Suprapubic skin (tissue), 4 donors: Measurements from ENCODE around the gene DPAGT1. TPM values are rescaled to one million over a fixed set of nuclear protein-coding genes. Genes with fewer than 3 reads are reported as not detected.

Experiments
- DNase-seq, 2 donors: peaks; one replicate each; pipeline ENCODE4 v3.0.0-alpha.2; 2019; ENCODE audit warnings: low spot score in 2 of 2
- H3K27ac ChIP-seq: fragments of 200-600 bp; sonication (generic); one replicate; pipeline ENCODE4 v1.5.1; 2019
- H3K27me3 ChIP-seq: fragments of 200-600 bp; sonication (generic); one replicate; pipeline ENCODE4 v1.5.1; 2019
- H3K36me3 ChIP-seq: fragments of 200-600 bp; sonication (generic); one replicate; pipeline ENCODE4 v1.5.1; 2019
- H3K4me1 ChIP-seq: fragments of 200-600 bp; sonication (generic); one replicate; pipeline ENCODE4 v1.5.1; 2019
- H3K4me3 ChIP-seq: fragments of 200-600 bp; sonication (generic); one replicate; pipeline ENCODE4 v1.5.1; 2019; ENCODE audit warnings: mild to moderate bottlenecking
- H3K9me3 ChIP-seq: fragments of 200-600 bp; sonication (generic); one replicate; pipeline ENCODE4 v1.5.1; 2019
- EP300 ChIP-seq: sonication (generic); formaldehyde crosslinking; IDR thresholded peaks from one replicate; pipeline ENCODE4 v1.6.1; 2017; ENCODE audit warnings: antibody characterized with exemption
- POLR2A ChIP-seq, 2 donors: fragments of 450-650 bp; IDR thresholded peaks; one replicate each; pipeline ENCODE4 v1.6.1; 2017; ENCODE audit warnings: antibody characterized with exemption in 2 of 2, mild to moderate bottlenecking in 2 of 2, moderate library complexity in 2 of 2
- POLR2AphosphoS5 ChIP-seq, 3 donors: sonication (generic); formaldehyde crosslinking; IDR thresholded peaks; one replicate each; pipeline ENCODE4 v1.6.1; 2017; ENCODE audit warnings: antibody characterized with exemption in 3 of 3
- whole genome bisulfite sequencing: methylation state at CpG from one replicate; pipeline ENCODE4 v1.1.5; 2018; 5-methylcytosine and 5-hydroxymethylcytosine counted together
- total RNA-seq, 4 donors: library from RNA; depleted of rRNA; stranded (reverse); fragments of >200 nt; gene quantifications; one replicate each; pipeline ENCODE4 v1.1.0, GENCODE V29; 2016
- TF ChIP-seq, protein P1 (sequence below), 2 donors: fragments of 200-600 bp in 1 of 2; fragments of 450-650 bp in 1 of 2; sonication (generic) in 1 of 2; IDR thresholded peaks; one replicate each; pipeline ENCODE4 v1.5.1; 2016 to 2019; ENCODE audit warnings: antibody characterized with exemption in 2 of 2, mild to moderate bottlenecking in 1 of 2, moderate library complexity in 1 of 2

DPAGT1 gene
- total RNA-seq, 4 donors from 2014 or later = 21.2 to 32.2 (median 26.9) TPM

DNA sequence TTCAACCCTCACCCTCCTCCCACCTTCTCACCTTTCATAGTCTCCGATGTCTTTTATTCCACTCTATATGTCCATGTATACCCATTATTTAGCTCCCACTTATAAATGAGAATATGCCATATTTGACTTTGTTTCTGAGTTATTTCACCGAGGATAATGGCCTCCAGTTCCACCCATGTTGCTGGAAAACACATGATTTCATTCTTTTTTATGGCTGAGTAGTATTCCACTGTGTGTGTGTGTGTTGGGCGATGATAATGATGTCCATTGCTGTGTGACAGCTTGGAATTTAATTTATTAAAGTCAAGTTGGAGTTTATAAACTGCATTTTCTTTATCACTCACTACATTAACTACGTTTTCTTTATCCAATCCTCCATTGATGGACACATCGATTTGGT lies 16.6 kb upstream of the DPAGT1 start:
- Histone ChIP-seq H3K9me3 (no peaks in the 10 kb centered on the region), H3K36me3 (peaks cover 29% of the 10 kb centered on the region), H3K27ac (no peak overlapping the region), H3K4me3 (no peak overlapping the region), H3K4me1 (peaks cover 22% of the 10 kb centered on the region), H3K27me3 (no peaks in the 10 kb centered on the region)
- no peak for TF ChIP-seq EP300
- TF ChIP-seq POLR2A (IDR thresholded peaks at IDR 0.05) = no peak
- TF ChIP-seq, protein P1, sequence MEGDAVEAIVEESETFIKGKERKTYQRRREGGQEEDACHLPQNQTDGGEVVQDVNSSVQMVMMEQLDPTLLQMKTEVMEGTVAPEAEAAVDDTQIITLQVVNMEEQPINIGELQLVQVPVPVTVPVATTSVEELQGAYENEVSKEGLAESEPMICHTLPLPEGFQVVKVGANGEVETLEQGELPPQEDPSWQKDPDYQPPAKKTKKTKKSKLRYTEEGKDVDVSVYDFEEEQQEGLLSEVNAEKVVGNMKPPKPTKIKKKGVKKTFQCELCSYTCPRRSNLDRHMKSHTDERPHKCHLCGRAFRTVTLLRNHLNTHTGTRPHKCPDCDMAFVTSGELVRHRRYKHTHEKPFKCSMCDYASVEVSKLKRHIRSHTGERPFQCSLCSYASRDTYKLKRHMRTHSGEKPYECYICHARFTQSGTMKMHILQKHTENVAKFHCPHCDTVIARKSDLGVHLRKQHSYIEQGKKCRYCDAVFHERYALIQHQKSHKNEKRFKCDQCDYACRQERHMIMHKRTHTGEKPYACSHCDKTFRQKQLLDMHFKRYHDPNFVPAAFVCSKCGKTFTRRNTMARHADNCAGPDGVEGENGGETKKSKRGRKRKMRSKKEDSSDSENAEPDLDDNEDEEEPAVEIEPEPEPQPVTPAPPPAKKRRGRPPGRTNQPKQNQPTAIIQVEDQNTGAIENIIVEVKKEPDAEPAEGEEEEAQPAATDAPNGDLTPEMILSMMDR (IDR thresholded peaks at IDR 0.05) = no peak
- TF ChIP-seq POLR2AphosphoS5 (IDR thresholded peaks at IDR 0.05) = no peak
- 94% methylated on average over 5 of the region's 5 CpGs for WGBS
- no peak for DNase-seq

DNA sequence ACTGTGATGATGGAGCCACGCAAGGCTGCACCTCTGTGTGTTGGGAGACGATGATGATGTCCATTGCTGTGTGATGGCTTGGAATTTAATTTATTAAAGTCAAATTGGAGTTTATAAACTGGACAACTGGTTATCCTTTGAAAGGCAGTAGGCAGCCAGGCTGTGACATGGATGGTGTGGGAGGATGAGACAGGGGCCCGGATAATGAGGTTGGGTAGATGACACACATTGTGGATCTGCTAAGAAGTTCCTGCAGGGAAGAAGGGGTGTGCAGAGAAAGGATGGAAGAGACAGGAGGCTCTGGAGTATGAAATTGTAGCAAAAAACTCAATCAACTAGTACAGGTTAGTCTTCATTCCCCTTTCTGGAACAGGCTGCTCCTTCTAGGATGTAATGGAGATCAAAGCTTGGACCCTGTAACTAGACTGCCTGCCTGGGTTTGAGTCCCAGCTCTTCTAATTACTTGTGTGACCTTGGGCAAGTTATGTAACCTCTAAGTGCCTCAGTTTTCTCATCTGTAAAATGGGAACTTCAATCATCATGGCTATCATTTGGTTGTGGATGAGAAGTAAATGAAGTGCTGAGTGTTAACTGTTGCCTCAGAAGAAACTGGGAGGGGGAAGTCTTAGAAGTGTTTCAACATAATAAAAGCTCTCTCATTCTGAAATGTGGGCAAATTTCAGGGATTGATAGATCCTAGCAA lies 15.5 kb upstream of the DPAGT1 start:
- Histone ChIP-seq H3K27ac (no peak overlapping the region), H3K36me3 (peaks cover 40% of the 10 kb centered on the region), H3K4me3 (no peak overlapping the region), H3K27me3 (no peaks in the 10 kb centered on the region), H3K9me3 (no peaks in the 10 kb centered on the region), H3K4me1 (peaks cover 12% of the 10 kb centered on the region)
- DNase-seq = no peak
- no peak for TF ChIP-seq POLR2AphosphoS5 (IDR thresholded peaks at IDR 0.05)
- TF ChIP-seq, protein P1 (IDR thresholded peaks at IDR 0.05) = no peak
- TF ChIP-seq EP300 = no peak
- WGBS = 94% methylated on average over 3 of the region's 3 CpGs

DNA sequence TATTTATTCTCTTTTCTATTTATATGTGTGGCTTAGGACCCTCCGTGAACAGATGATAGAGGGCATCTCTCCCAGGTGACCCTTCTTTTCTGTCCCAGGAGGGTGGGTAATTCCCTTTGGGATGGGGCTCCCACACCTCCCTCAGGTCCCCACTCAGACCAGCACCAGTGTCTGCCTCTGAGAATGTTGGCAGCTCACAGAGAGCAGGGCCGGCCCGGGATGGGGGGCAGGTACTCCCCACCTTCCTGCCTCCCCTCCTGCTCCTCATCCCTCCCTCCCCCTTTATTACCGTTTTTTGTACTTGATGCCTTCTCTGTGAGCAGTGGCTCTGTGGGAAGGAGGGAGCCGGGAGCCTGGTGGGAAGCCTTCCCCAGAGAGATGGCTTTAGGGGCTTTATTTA lies 14.9 kb upstream of the DPAGT1 start:
- H3K27me3 ChIP-seq = no peaks in the 10 kb centered on the region
- H3K27ac ChIP-seq = no peak overlapping the region
- peak in 1 of 2 donors; percentile 51 for DNase-seq
- no peak for TF ChIP-seq POLR2A (IDR thresholded peaks at IDR 0.05)
- TF ChIP-seq EP300 = no peak
- TF ChIP-seq POLR2AphosphoS5 (IDR thresholded peaks at IDR 0.05) = no peak
- TF ChIP-seq, protein P1 (IDR thresholded peaks at IDR 0.05) = no peak
- H3K4me3 ChIP-seq = no peak overlapping the region
- H3K9me3 ChIP-seq = no peaks in the 10 kb centered on the region
- peaks cover 9% of the 10 kb centered on the region for H3K4me1 ChIP-seq
- 83% methylated on average over 5 of the region's 5 CpGs for WGBS
- peaks cover 46% of the 10 kb centered on the region for H3K36me3 ChIP-seq

DNA sequence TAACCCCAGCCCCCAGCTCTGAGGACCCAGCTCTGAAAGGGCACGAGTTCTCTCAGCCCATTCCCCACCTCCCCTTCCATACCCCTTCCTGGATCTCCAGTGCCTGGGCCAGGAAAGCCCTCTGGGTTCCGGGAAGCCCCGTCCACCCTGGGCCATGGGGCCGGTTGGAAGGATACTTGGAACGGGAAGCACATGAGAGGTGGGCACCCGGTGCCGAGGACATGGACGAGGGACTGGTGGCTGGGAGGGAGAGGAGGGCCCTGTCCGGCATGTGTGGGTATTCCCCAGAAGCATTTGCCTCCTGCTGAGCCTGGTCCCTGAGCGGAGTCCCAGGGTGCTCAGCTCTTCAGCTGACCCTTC lies 14.6 kb upstream of the DPAGT1 start:
- no peaks in the 10 kb centered on the region for H3K9me3 ChIP-seq
- TF ChIP-seq, protein P1 (IDR thresholded peaks at IDR 0.05) = no peak
- TF ChIP-seq POLR2AphosphoS5 (IDR thresholded peaks at IDR 0.05) (no peak), EP300 (no peak), POLR2A (IDR thresholded peaks at IDR 0.05) (no peak)
- no peak overlapping the region for H3K27ac ChIP-seq
- peaks cover 9% of the 10 kb centered on the region for H3K4me1 ChIP-seq
- peaks cover 49% of the 10 kb centered on the region for H3K36me3 ChIP-seq
- 83% methylated on average over 10 of the region's 10 CpGs for WGBS
- H3K4me3 ChIP-seq = no peak overlapping the region
- DNase-seq = no peak
- H3K27me3 ChIP-seq = no peaks in the 10 kb centered on the region

DNA sequence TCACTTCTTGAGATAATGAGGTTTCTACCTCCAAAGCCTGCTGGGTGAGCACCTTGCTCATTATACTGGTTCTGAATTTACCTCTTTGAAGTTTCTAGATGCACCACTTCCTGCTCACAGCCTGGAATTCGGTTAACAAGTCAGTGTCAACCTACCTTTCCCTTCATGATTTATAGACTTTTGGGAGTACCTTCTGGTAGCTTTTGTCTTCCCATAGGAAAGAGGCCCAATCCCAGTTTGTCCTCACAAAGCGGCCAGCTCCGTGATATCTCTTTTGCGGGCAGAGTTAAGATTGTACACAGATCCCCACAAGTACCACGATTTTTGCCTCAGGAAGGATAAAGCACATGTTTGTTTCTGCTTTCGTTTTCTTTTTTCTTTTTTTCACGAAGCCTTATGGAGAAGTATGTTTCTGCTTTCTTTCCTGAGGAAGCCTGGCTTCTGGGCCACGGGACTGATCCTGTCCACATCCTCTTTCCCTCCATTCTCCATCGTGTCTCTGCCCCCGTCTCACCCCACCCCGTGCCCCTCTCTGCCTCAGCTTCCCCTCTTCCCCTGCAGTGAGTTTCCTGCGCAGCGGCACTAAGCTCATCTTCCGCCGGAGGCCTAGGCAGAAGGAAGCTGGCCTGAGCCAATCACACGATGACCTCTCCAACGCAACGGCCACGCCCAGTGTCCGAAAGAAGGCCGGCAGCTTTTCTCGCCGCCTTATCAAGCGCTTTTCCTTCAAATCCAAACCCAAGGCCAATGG lies 14.0 kb upstream of the DPAGT1 start:
- Histone ChIP-seq H3K4me1 (peaks cover 6% of the 10 kb centered on the region), H3K27me3 (no peaks in the 10 kb centered on the region), H3K27ac (no peak overlapping the region), H3K36me3 (peaks cover 54% of the 10 kb centered on the region), H3K4me3 (no peak overlapping the region), H3K9me3 (no peaks in the 10 kb centered on the region)
- 68% methylated on average over 24 of the region's 24 CpGs for WGBS
- peak in 1 of 2 donors; percentile 59 for DNase-seq
- TF ChIP-seq, protein P1 (IDR thresholded peaks at IDR 0.05) = no peak
- TF ChIP-seq EP300 = no peak
- no peak for TF ChIP-seq POLR2AphosphoS5 (IDR thresholded peaks at IDR 0.05)
- no peak for TF ChIP-seq POLR2A (IDR thresholded peaks at IDR 0.05)
